ENCODE data around the gene FAM107A. TPM values are rescaled to one million over a fixed set of nuclear protein-coding genes. Genes with fewer than 3 reads are reported as not detected.

Gene FAM107A
- polyA plus RNA-seq, 1 donor from 2014 or later: 0.16 TPM

DNA sequence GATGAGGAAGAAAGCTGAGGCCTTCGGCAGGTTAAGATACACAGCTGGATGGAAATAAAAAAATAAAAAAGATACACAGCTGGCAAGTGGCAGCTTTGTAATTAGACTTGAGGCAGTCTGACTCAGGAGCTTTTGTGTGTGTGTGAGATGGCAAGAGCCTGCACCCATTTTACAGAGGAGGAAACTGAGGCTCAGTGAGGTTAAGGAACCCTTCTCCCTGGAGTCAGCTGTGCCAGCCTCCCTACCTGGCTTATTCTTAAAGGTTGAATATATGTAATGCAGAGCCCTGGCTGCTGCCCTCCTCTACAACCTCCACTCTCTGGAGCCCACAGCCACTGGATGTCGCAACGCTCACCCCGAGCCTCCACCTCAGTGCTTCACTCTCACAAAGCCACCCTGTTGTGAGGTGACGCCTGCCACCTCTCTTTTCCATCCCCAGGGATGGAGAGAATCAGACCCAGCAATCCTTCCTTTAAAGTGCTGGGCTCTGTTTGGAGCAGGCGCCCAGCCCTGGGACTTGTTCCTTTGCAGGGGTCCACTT is 20.6 kb upstream of the FAM107A start:
- H3K4me2 ChIP-seq (ENCODE audit: low read length): no peak overlapping the region
- no peak overlapping the region for H3K27ac ChIP-seq (ENCODE audit: low read length)
- H4K20me1 ChIP-seq (ENCODE audit: insufficient read depth): no peaks in the 10 kb centered on the region
- no peaks in the 10 kb centered on the region for H3K27me3 ChIP-seq (ENCODE audit: insufficient read depth, low read depth, low read length)
- H3K4me3 ChIP-seq (ENCODE audit: low read length): no peak overlapping the region
- no peaks in the 10 kb centered on the region for H3F3A ChIP-seq (ENCODE audit: insufficient read depth, low read length, poor library complexity, severe bottlenecking)
- no peak overlapping the region for H2AFZ ChIP-seq (ENCODE audit: low read depth, low read length)
- TF ChIP-seq EP300 (conservative IDR thresholded peaks at IDR 0.05; ENCODE audit: poor library complexity, severe bottlenecking) (no peak), EZH2 (IDR thresholded peaks at IDR 0.05; ENCODE audit: borderline replicate concordance, insufficient read depth, low read length, poor library complexity, severe bottlenecking) (no peak), RAD21 (conservative IDR thresholded peaks at IDR 0.05) (no peak), MXI1 (conservative IDR thresholded peaks at IDR 0.05; ENCODE audit: poor library complexity, severe bottlenecking) (no peak), SMC3 (conservative IDR thresholded peaks at IDR 0.05; ENCODE audit: poor library complexity) (no peak), POLR2AphosphoS5 (IDR thresholded peaks at IDR 0.05) (no peak), TAF1 (IDR thresholded peaks at IDR 0.05; ENCODE audit: low read depth) (no peak)
- TF ChIP-seq, protein P1, sequence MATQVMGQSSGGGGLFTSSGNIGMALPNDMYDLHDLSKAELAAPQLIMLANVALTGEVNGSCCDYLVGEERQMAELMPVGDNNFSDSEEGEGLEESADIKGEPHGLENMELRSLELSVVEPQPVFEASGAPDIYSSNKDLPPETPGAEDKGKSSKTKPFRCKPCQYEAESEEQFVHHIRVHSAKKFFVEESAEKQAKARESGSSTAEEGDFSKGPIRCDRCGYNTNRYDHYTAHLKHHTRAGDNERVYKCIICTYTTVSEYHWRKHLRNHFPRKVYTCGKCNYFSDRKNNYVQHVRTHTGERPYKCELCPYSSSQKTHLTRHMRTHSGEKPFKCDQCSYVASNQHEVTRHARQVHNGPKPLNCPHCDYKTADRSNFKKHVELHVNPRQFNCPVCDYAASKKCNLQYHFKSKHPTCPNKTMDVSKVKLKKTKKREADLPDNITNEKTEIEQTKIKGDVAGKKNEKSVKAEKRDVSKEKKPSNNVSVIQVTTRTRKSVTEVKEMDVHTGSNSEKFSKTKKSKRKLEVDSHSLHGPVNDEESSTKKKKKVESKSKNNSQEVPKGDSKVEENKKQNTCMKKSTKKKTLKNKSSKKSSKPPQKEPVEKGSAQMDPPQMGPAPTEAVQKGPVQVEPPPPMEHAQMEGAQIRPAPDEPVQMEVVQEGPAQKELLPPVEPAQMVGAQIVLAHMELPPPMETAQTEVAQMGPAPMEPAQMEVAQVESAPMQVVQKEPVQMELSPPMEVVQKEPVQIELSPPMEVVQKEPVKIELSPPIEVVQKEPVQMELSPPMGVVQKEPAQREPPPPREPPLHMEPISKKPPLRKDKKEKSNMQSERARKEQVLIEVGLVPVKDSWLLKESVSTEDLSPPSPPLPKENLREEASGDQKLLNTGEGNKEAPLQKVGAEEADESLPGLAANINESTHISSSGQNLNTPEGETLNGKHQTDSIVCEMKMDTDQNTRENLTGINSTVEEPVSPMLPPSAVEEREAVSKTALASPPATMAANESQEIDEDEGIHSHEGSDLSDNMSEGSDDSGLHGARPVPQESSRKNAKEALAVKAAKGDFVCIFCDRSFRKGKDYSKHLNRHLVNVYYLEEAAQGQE (IDR thresholded peaks at IDR 0.05; ENCODE audit: borderline replicate concordance): no peak
- TF ChIP-seq, protein P2, sequence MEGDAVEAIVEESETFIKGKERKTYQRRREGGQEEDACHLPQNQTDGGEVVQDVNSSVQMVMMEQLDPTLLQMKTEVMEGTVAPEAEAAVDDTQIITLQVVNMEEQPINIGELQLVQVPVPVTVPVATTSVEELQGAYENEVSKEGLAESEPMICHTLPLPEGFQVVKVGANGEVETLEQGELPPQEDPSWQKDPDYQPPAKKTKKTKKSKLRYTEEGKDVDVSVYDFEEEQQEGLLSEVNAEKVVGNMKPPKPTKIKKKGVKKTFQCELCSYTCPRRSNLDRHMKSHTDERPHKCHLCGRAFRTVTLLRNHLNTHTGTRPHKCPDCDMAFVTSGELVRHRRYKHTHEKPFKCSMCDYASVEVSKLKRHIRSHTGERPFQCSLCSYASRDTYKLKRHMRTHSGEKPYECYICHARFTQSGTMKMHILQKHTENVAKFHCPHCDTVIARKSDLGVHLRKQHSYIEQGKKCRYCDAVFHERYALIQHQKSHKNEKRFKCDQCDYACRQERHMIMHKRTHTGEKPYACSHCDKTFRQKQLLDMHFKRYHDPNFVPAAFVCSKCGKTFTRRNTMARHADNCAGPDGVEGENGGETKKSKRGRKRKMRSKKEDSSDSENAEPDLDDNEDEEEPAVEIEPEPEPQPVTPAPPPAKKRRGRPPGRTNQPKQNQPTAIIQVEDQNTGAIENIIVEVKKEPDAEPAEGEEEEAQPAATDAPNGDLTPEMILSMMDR (IDR thresholded peaks at IDR 0.05; ENCODE audit: poor library complexity, severe bottlenecking): no peak
- H3K9ac ChIP-seq (ENCODE audit: low read length): no peak overlapping the region
- no peaks in the 10 kb centered on the region for H3K79me2 ChIP-seq (replicated peaks; ENCODE audit: insufficient read depth, low read length)
- no peaks in the 10 kb centered on the region for H3K9me2 ChIP-seq (ENCODE audit: insufficient read depth, low read length)
- H3K9me3 ChIP-seq (ENCODE audit: low read length): no peaks in the 10 kb centered on the region
- no peaks in the 10 kb centered on the region for H3K36me3 ChIP-seq (ENCODE audit: insufficient read depth, low read length)

DNA sequence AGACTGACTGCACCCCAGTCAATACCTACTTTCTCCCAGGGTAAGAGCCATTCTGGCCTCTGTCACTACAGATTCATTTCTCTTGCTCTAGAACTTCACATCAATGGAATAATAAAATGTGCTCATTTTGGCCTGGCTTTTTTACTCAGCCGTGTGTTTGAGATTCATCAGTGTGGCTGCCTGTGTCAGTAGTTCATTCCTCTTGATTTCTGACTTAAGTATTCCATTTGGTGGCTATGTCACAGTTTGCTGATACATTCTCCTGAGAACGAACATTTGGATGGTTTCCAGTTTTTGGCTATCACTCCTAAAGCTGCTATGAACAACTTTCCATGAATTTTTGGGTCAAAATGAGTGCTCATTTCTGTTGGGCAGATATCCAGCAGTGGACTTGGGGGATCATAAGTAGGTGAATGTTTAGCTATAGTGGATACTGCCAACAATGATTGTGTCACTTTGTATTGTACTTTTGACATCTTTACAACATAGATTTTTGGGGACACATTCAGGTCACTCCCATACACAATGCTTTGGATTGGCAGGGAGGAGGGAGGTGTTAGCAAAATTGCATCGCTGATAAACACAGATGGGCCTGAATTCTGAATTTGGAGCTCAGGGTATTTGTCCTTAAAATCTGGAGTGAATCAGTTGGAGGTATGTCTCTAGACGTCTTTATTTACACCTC is 19.8 kb upstream of the FAM107A start:
- H3K27ac ChIP-seq (ENCODE audit: low read length): no peak overlapping the region
- no peaks in the 10 kb centered on the region for H3K79me2 ChIP-seq (replicated peaks; ENCODE audit: insufficient read depth, low read length)
- no peak for TF ChIP-seq EZH2 (IDR thresholded peaks at IDR 0.05; ENCODE audit: borderline replicate concordance, insufficient read depth, low read length, poor library complexity, severe bottlenecking)
- no peak for TF ChIP-seq MXI1 (conservative IDR thresholded peaks at IDR 0.05; ENCODE audit: poor library complexity, severe bottlenecking)
- no peak for TF ChIP-seq RAD21 (conservative IDR thresholded peaks at IDR 0.05)
- TF ChIP-seq, protein P2 (IDR thresholded peaks at IDR 0.05; ENCODE audit: poor library complexity, severe bottlenecking): no peak
- TF ChIP-seq EP300 (conservative IDR thresholded peaks at IDR 0.05; ENCODE audit: poor library complexity, severe bottlenecking): no peak

More for the DNA sequence above, 19.8 kb upstream of the FAM107A start:
- Histone ChIP-seq H3K4me3 (ENCODE audit: low read length) (no peak overlapping the region), H4K20me1 (ENCODE audit: insufficient read depth) (no peaks in the 10 kb centered on the region), H3K27me3 (ENCODE audit: insufficient read depth, low read depth, low read length) (no peaks in the 10 kb centered on the region), H3K9me2 (ENCODE audit: insufficient read depth, low read length) (no peaks in the 10 kb centered on the region), H3K9me3 (ENCODE audit: low read length) (no peaks in the 10 kb centered on the region), H3K9ac (ENCODE audit: low read length) (no peak overlapping the region), H3F3A (ENCODE audit: insufficient read depth, low read length, poor library complexity, severe bottlenecking) (no peaks in the 10 kb centered on the region), H3K4me2 (ENCODE audit: low read length) (no peak overlapping the region), H3K36me3 (ENCODE audit: insufficient read depth, low read length) (no peaks in the 10 kb centered on the region), H2AFZ (ENCODE audit: low read depth, low read length) (no peak overlapping the region)

Measured in neural cell (in vitro differentiated cells).